OCI-M2 (cell line): ENCODE measurements around the gene CRYL1.

ENCODE experiments used
- DNase-seq: peaks from one replicate; lab custom pipeline; 2025; ENCODE audit not compliant: unreplicated experiment; lab: John Stamatoyannopoulos, UW

Gene CRYL1

GRCh38 chr13:20428666-20429644 lies 96.7 kb downstream of the CRYL1 start:
- DNase-seq = no peak

- no peak for DNase-seq
These were observed 98.8 kb downstream of the CRYL1 start for GRCh38 chr13:20426766-20427448.

GRCh38 chr13:20425819-20426219 lies 99.8 kb downstream of the CRYL1 start:
- no peak for DNase-seq

- no peak for DNase-seq
These were observed 100.7 kb downstream of the CRYL1 start for GRCh38 chr13:20424949-20425348.

GRCh38 chr13:20424559-20424852 lies 101.2 kb downstream of the CRYL1 start:
- DNase-seq = no peak

GRCh38 chr13:20422362-20422761 lies 103.3 kb downstream of the CRYL1 start:
- DNase-seq = no peak

GRCh38 chr13:20420938-20421337 lies 104.7 kb downstream of the CRYL1 start:
- no peak for DNase-seq

GRCh38 chr13:20418953-20419352 lies 106.7 kb downstream of the CRYL1 start:
- DNase-seq = no peak

- no peak for DNase-seq
These were observed 109.4 kb downstream of the CRYL1 start for GRCh38 chr13:20416223-20416745.

- no peak for DNase-seq
These were observed 110.0 kb downstream of the CRYL1 start for GRCh38 chr13:20415694-20416107.

GRCh38 chr13:20415306-20415679 lies 110.4 kb downstream of the CRYL1 start:
- no peak for DNase-seq

- no peak for DNase-seq
These were observed 110.9 kb downstream of the CRYL1 start for GRCh38 chr13:20414546-20415305.

GRCh38 chr13:20412691-20413355 lies 112.8 kb downstream of the CRYL1 start:
- DNase-seq = no peak

- no peak for DNase-seq
These were observed 113.9 kb downstream of the CRYL1 start for GRCh38 chr13:20411638-20412342.

- no peak for DNase-seq
These were observed 114.9 kb downstream of the CRYL1 start for GRCh38 chr13:20410726-20411125.

GRCh38 chr13:20408181-20408580 lies 117.5 kb downstream of the CRYL1 start:
- DNase-seq = no peak

- no peak for DNase-seq
These were observed 117.9 kb downstream of the CRYL1 start for GRCh38 chr13:20407759-20408158.

- no peak for DNase-seq
These were observed 120.0 kb downstream of the CRYL1 start for GRCh38 chr13:20405691-20406090.

GRCh38 chr13:20404488-20405222 lies 121.0 kb downstream of the CRYL1 start:
- DNase-seq = no peak

GRCh38 chr13:20403826-20404225 lies 121.8 kb downstream of the CRYL1 start:
- DNase-seq = no peak
